Ectodermal cell (in vitro differentiated cells): ENCODE data around the gene WIF1.

Experiments used
- H3K27ac ChIP-seq: 2 replicates; pipeline ENCODE4 v1.7.0; 2013; ENCODE audit warnings: mild to moderate bottlenecking, low read depth, low read length; ENCODE audit not compliant: insufficient read depth, poor library complexity, severe bottlenecking
- H3K27me3 ChIP-seq: 2 replicates; pipeline ENCODE4 v1.7.0; 2013; ENCODE audit warnings: mild to moderate bottlenecking, low read length; ENCODE audit not compliant: insufficient read depth, control insufficient read depth, poor library complexity, severe bottlenecking
- H3K36me3 ChIP-seq: one replicate; pipeline ENCODE4 v1.7.0; 2013; ENCODE audit warnings: low read length; ENCODE audit not compliant: control insufficient read depth, insufficient read depth
- H3K4me1 ChIP-seq: one replicate; pipeline ENCODE4 v1.7.0; 2013; ENCODE audit warnings: low read length; ENCODE audit not compliant: control insufficient read depth, insufficient read depth
- H3K4me3 ChIP-seq: 2 replicates; pipeline ENCODE4 v1.7.0; 2013; ENCODE audit warnings: low read depth, low read length, control low read depth; ENCODE audit not compliant: insufficient read depth
- H3K9me3 ChIP-seq: 2 replicates; pipeline ENCODE4 v1.7.0; 2013; ENCODE audit warnings: mild to moderate bottlenecking, low read length, moderate library complexity; ENCODE audit not compliant: control insufficient read depth
- WGBS, 2 experiments: methylation state at CpG; one replicate each; pipeline ENCODE4 v1.1.7; 2013; ENCODE audit warnings: missing lambda C conversion rate in 2 of 2; 5-methylcytosine and 5-hydroxymethylcytosine counted together

The WIF1 gene

DNA sequence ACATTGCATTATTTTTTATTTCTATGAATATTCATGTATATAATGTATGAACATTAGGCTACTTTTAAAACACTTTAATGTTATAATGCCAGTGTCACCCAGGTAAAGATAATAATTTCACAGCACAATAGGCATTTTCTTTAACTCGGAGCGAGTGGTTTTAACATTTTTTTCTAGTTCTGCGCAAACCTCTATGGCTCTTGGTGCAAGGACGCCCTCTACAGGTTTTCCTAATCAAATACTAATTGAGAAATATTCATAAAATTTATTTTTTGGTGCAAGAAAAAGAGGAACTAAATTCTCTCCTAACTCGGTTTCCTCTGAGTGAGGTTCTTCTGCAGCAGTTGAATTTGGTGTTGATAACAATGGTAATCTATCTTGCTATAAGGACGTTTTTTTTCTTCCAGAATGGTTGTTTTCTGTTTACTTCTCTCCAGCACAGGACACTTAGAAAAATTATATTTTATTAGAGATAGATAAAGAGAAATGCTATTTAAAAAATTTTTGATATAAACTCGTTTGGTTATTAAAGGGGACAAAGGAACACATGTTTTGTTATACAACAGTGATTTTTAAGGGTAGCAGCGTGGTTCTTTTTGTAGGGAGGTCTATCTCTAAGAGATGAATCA is 2.4 kb upstream of the WIF1 start:
- Histone ChIP-seq H3K36me3 (no peaks in the 10 kb centered on the region), H3K4me1 (no peaks in the 10 kb centered on the region), H3K4me3 (no peak overlapping the region), H3K27me3 (peaks cover 61% of the 10 kb centered on the region), H3K27ac (no peak overlapping the region), H3K9me3 (no peaks in the 10 kb centered on the region)
- 23 to 26% methylated on average over 6 of the region's 8 CpGs for WGBS, 2 experiments

DNA sequence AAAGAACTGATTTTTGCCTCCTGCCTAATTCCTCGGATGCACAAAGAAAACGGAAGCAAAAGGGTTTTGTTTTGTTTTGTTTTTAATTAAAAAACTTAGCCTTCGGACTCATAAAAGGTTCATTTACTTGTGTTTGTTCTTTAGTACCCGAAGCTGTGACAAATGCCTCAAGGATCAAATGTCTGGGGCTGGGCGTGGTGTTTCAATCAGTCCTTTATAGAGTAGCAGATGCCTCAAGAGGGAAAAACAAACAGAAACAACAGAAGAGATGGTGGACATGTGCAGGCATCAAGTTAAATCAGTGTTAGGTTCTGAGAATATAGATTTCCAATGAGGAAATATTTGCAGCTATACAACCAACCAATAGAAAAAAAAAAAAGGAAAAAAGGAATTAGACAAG is 1.6 kb upstream of the WIF1 start:
- H3K9me3 ChIP-seq = no peaks in the 10 kb centered on the region
- no peak overlapping the region for H3K4me3 ChIP-seq
- no peaks in the 10 kb centered on the region for H3K4me1 ChIP-seq
- WGBS, 2 experiments = 77 to 82% methylated on average over 5 of the region's 5 CpGs
- H3K27me3 ChIP-seq = peaks cover 61% of the 10 kb centered on the region
- H3K36me3 ChIP-seq = no peaks in the 10 kb centered on the region
- no peak overlapping the region for H3K27ac ChIP-seq

DNA sequence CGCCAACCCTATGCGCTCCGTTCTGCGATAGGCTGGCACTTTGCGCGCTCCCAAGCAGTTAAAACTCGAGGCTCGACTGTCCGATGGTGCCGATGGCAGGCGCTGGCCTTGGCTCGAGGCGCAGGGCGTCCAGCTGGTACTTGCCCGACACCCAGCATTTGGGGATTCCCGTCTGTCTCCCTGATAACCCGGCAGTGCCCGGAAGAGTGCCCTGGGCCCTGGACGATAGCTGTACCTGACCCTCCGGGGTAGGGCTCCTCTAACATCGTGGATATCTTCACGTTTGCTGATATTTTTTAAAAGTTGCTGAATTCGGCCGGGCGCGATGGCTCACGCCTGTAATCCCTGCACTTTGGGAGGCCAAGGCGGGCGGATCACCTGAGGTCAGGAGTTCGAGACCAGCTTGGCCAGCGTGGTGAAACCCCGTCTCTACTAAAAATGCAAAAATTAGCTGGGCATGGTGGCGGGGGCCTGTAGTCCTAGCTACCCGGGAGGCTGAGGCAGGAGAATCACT is 908 bp upstream of the WIF1 start:
- H3K27ac ChIP-seq = no peak overlapping the region
- H3K27me3 ChIP-seq = peaks cover 61% of the 10 kb centered on the region
- no peak overlapping the region for H3K4me3 ChIP-seq
- no peaks in the 10 kb centered on the region for H3K9me3 ChIP-seq
- no peaks in the 10 kb centered on the region for H3K4me1 ChIP-seq
- H3K36me3 ChIP-seq = no peaks in the 10 kb centered on the region
- 93% methylated on average over 34 of the region's 34 CpGs for WGBS, 2 experiments

DNA sequence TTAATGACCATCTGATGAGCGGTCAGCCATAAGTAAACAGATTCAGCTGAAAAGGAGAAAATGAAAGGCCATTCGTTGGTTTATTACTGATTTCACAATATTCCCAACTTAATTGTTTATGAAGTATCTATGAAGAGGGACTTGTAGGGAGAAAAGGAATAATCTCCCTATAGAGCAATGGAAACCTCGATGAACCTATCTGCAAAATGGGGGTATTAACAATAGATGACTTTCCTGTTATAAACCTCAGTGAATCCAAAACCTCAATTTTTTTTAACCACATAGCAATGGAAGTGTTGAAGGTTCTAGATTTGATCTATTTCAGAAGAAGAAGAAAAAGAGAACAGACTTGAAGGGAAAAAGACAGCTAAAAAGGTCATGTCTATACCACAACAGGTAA is 2.0 kb downstream of the WIF1 start:
- Histone ChIP-seq H3K36me3 (no peaks in the 10 kb centered on the region), H3K9me3 (no peaks in the 10 kb centered on the region), H3K27ac (no peak overlapping the region), H3K27me3 (peaks cover 47% of the 10 kb centered on the region), H3K4me1 (no peaks in the 10 kb centered on the region), H3K4me3 (no peak overlapping the region)
- WGBS, 2 experiments = 90% methylated on average over 2 of the region's 3 CpGs; no CpG with 5 or more reads in 1 of the 2 experiments

DNA sequence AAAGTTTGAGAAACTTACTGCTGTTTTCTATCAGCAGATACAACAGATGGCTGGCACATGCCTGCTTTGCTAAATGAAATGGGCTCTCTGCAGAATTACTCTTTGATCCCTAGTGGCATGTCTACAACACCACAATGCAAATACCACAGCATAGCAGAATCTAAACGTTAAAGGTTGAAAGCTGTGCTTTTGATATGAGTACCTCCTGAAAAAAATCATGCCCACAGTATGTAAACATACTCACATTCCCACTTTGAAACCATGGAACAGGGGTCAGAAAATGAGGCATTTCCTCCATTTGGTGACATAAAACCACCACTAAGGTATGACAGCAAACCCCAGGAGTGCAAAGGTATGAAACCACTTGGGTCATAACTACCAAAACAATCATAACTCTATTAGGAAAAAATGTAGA is 7.5 kb downstream of the WIF1 start:
- no peak overlapping the region for H3K27ac ChIP-seq
- peaks cover under 1% of the 10 kb centered on the region for H3K27me3 ChIP-seq
- WGBS, 2 experiments = 77% methylated on average over 1 of the region's 1 CpG; no CpG with 5 or more reads in 1 of the 2 experiments
- H3K9me3 ChIP-seq = no peaks in the 10 kb centered on the region
- H3K36me3 ChIP-seq = no peaks in the 10 kb centered on the region
- no peaks in the 10 kb centered on the region for H3K4me1 ChIP-seq
- H3K4me3 ChIP-seq = no peak overlapping the region

DNA sequence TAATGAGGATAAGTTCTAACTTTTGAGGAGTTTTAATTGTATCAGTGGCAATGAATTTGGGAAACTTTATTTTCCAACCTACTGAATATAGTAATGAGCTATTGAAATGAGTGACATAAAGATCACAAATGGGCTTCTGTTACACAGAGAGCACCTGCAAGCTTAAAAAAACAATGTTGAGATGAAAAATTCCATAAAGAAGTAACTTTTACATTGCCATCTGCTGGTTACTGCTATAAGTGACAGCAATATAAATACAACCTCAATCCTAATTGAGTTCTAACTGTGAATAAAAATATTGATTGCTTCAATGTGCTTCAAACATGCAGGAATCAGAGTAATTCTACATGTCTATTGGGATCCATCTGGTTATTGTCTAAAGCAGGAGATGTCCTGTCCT is 14.2 kb downstream of the WIF1 start:
- no peaks in the 10 kb centered on the region for H3K36me3 ChIP-seq
- H3K4me3 ChIP-seq = no peak overlapping the region
- no peaks in the 10 kb centered on the region for H3K4me1 ChIP-seq
- no peaks in the 10 kb centered on the region for H3K27me3 ChIP-seq
- H3K9me3 ChIP-seq = no peaks in the 10 kb centered on the region
- H3K27ac ChIP-seq = no peak overlapping the region

DNA sequence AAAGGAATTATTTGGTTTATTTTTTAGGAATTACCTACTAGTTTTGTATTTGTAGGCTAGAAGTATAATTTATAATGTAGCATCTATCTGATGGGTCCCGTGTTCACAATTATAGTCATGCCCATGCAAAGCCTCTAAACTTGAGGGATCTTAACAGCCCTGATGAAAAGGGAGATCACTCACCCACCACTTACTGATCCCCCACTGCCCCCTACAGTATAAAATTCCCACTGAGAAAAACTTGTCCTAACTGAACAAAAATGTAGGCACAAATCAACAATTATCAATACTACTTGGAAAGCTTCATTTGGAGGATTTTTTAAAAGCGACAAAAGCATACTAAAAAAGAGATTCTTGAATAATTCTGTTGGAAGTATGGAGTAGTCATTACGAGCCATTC is 21.0 kb downstream of the WIF1 start:
- Histone ChIP-seq H3K27ac (no peak overlapping the region), H3K27me3 (no peaks in the 10 kb centered on the region), H3K9me3 (no peaks in the 10 kb centered on the region), H3K36me3 (no peaks in the 10 kb centered on the region), H3K4me1 (no peaks in the 10 kb centered on the region), H3K4me3 (no peak overlapping the region)
- 84 to 86% methylated on average over 3 of the region's 3 CpGs for WGBS, 2 experiments

DNA sequence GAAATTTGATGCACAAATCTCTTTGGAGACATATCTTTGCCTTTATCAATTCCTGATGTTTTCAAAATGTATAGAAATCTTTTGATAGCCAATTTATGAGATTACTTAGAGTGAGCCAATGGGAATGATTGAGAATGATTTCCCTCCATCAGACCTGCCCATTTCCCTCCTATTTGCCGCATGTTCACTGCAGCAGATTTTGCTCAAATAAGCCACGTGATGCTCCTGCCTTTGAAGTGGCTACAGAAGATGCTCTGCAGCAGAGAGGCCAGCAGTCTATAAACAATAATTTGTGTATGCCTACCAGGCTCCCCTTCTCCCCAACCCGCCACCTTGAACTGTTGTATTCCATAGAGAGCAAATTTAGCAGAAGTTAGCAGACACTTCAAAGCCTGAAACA is 21.9 kb downstream of the WIF1 start:
- no peaks in the 10 kb centered on the region for H3K27me3 ChIP-seq
- H3K27ac ChIP-seq = no peak overlapping the region
- 85 to 91% methylated on average over 3 of the region's 3 CpGs for WGBS, 2 experiments
- no peaks in the 10 kb centered on the region for H3K36me3 ChIP-seq
- no peak overlapping the region for H3K4me3 ChIP-seq
- H3K4me1 ChIP-seq = no peaks in the 10 kb centered on the region
- no peaks in the 10 kb centered on the region for H3K9me3 ChIP-seq

DNA sequence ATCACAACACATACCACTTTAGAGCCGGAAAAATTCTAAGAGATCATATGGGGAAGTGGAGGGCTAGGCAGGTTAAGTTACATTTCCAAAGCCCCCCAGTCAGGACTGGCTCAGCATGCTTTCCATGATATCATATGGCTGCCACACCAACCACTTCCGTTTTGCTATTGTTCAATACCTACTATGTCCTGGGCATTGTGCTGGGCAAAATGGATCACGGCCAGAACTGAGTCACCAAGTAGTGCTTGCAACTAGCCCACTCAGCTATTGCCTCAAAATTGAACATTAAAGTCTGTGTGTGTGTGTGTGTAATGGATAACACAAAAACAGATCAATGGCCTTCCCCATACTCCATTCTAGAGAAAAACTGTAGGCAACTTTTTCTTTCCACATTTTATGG is 22.7 kb downstream of the WIF1 start:
- H3K27me3 ChIP-seq = no peaks in the 10 kb centered on the region
- H3K9me3 ChIP-seq = no peaks in the 10 kb centered on the region
- H3K4me3 ChIP-seq = no peak overlapping the region
- H3K36me3 ChIP-seq = no peaks in the 10 kb centered on the region
- H3K27ac ChIP-seq = no peak overlapping the region
- WGBS, 2 experiments = 93 to 95% methylated on average over 3 of the region's 3 CpGs
- no peaks in the 10 kb centered on the region for H3K4me1 ChIP-seq

DNA sequence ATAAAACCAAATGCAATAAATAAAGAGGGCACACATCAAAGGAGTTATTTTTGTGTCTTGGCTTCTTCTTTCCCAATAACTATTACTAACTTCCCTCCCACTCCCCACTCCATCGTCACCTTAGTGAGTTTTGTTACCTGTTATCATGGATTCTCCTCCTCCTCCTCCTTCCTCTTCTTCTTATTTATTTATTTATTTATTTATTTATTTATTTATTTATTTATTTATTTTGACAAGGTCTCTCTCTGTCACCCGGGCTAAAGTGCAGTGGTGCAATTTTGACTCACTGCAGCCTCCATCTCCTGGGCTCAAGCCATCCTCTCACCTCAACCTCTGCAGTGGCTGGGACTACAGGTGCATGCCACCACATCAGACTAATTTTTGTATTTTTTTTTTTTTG is 26.4 kb downstream of the WIF1 start:
- H3K4me1 ChIP-seq = no peaks in the 10 kb centered on the region
- no peaks in the 10 kb centered on the region for H3K36me3 ChIP-seq
- no peak overlapping the region for H3K27ac ChIP-seq
- H3K27me3 ChIP-seq = no peaks in the 10 kb centered on the region
- H3K4me3 ChIP-seq = no peak overlapping the region
- WGBS, 2 experiments = 92 to 100% methylated on average over 2 of the region's 2 CpGs
- no peaks in the 10 kb centered on the region for H3K9me3 ChIP-seq

DNA sequence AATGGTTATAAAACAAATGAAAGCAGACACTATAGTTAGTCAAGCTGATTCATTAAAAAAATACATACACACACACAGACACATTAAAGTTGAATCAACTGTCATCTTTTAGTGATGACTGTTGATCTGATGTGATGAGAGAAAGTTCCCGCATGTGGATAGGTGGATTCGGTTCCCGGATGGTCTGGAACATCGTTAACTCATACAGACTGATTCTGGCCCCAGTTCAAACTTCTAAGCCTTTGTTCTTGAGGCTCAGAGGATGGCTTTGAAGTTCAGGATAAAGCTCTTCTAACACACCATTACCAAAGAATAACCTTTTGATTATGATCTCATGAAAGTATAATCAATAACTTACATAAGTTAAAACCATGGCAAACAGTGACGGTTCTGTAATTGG is 27.5 kb downstream of the WIF1 start:
- Histone ChIP-seq H3K36me3 (no peaks in the 10 kb centered on the region), H3K9me3 (no peaks in the 10 kb centered on the region), H3K4me3 (no peak overlapping the region), H3K27ac (no peak overlapping the region), H3K27me3 (no peaks in the 10 kb centered on the region), H3K4me1 (no peaks in the 10 kb centered on the region)
- 78 to 79% methylated on average over 5 of the region's 5 CpGs for WGBS, 2 experiments
